Thoracic aorta (tissue), 2 donors: ENCODE data around the gene RASAL3. TPM values are rescaled to one million over a fixed set of nuclear protein-coding genes. Genes with fewer than 3 reads are reported as not detected.

Experiments used
- ATAC-seq: fragments of 150-250 bp; one replicate; pipeline ENCODE4 v1.8.0; 2017; ENCODE audit warnings: low read depth; ENCODE audit not compliant: insufficient number of reproducible peaks, low FRiP score
- DNase-seq: peaks from one replicate; pipeline ENCODE4 v3.0.0-alpha.2; 2020; ENCODE audit warnings: low spot score
- H3K27ac ChIP-seq, 2 donors: fragments of 200-600 bp; sonication (generic); 1 replicate in 1 of 2; 2 replicates in 1 of 2; pipeline ENCODE4 v1.5.1; 2016; ENCODE audit warnings: mild to moderate bottlenecking in 2 of 2, moderate library complexity in 2 of 2
- H3K27me3 ChIP-seq: fragments of 200-600 bp; sonication (generic); replicated peaks from 2 replicates; pipeline ENCODE4 v1.6.0; 2016; ENCODE audit warnings: mild to moderate bottlenecking; ENCODE audit not compliant: insufficient read depth
- H3K36me3 ChIP-seq: fragments of 200-600 bp; sonication (generic); one replicate; pipeline ENCODE4 v1.5.1; 2016
- H3K4me1 ChIP-seq, 2 donors: fragments of 200-600 bp; sonication (generic); 1 replicate in 1 of 2; 2 replicates in 1 of 2; pipeline versions ENCODE4 v1.5.1 to v1.6.0; 2016; ENCODE audit warnings: low read depth in 2 of 2, mild to moderate bottlenecking in 1 of 2; ENCODE audit not compliant: control insufficient read depth in 1 of 2
- H3K4me3 ChIP-seq: fragments of 200-600 bp; sonication (generic); 2 replicates; pipeline ENCODE4 v1.5.1; 2016; ENCODE audit warnings: mild to moderate bottlenecking
- H3K9me3 ChIP-seq: fragments of 200-600 bp; sonication (generic); 2 replicates; pipeline ENCODE4 v1.5.1; 2016
- total RNA-seq, 2 donors: library from RNA; depleted of rRNA; stranded (reverse); fragments of >200 nt; gene quantifications; one replicate each; pipeline versions ENCODE4 v1.1.0 to v1.2.3, GENCODE V29; 2016
- TF ChIP-seq, protein P1 (sequence below): fragments of 200-600 bp; sonication (generic); IDR thresholded peaks from one replicate; pipeline ENCODE4 v1.5.1; 2019; ENCODE audit warnings: antibody characterized with exemption

The RASAL3 gene
- total RNA-seq, 2 donors from 2014 or later = 4.1 to 5.1 TPM

GRCh38 chr19:15463861-15464371 lies 428 bp downstream of the RASAL3 start:
- peak overlapping the region; percentile 70 for H3K4me3 ChIP-seq
- DNase-seq = no peak
- no peaks in the 10 kb centered on the region for H3K9me3 ChIP-seq
- no peaks in the 10 kb centered on the region for H3K4me1 ChIP-seq
- H3K27me3 ChIP-seq = no peaks in the 10 kb centered on the region
- TF ChIP-seq, protein P1, sequence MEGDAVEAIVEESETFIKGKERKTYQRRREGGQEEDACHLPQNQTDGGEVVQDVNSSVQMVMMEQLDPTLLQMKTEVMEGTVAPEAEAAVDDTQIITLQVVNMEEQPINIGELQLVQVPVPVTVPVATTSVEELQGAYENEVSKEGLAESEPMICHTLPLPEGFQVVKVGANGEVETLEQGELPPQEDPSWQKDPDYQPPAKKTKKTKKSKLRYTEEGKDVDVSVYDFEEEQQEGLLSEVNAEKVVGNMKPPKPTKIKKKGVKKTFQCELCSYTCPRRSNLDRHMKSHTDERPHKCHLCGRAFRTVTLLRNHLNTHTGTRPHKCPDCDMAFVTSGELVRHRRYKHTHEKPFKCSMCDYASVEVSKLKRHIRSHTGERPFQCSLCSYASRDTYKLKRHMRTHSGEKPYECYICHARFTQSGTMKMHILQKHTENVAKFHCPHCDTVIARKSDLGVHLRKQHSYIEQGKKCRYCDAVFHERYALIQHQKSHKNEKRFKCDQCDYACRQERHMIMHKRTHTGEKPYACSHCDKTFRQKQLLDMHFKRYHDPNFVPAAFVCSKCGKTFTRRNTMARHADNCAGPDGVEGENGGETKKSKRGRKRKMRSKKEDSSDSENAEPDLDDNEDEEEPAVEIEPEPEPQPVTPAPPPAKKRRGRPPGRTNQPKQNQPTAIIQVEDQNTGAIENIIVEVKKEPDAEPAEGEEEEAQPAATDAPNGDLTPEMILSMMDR = no peak
- H3K27ac ChIP-seq = no peak overlapping the region
- no peaks in the 10 kb centered on the region for H3K36me3 ChIP-seq
- ATAC-seq = no peak

DNA sequence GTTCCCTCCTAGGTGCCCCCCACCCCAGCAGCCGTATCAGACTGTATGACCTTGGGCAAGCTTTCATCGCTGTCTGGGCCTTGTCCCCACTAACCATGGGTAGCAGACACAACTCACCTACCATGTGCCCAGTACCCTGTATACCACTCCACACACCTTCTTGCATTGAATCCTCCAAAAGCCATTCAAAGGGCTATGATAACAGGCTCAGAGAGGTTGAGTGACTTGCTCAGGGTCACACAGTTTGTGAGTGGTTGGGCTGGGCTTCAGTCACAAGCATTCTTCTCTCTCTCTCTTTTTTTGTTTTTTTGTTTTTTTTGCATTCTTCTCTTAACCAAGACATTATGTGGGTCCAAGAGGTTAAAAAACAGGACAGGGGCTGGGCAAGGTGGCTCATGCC lies 2.6 kb downstream of the RASAL3 start:
- Histone ChIP-seq H3K27ac (no peak overlapping the region), H3K4me1 (peaks cover 0 to 13% of the 10 kb centered on the region in 2 donors), H3K4me3 (no peak overlapping the region), H3K36me3 (no peaks in the 10 kb centered on the region), H3K9me3 (no peaks in the 10 kb centered on the region), H3K27me3 (peaks cover 2% of the 10 kb centered on the region)
- TF ChIP-seq, protein P1 = no peak
- DNase-seq (no peak), ATAC-seq (no peak)

- DNase-seq = no peak
- H3K4me3 ChIP-seq = peak overlapping the region; percentile 27
- H3K27ac ChIP-seq = no peak overlapping the region
- H3K36me3 ChIP-seq = no peaks in the 10 kb centered on the region
- ATAC-seq = no peak
- TF ChIP-seq, protein P1 = no peak
- H3K9me3 ChIP-seq = no peaks in the 10 kb centered on the region
- peaks cover 9% of the 10 kb centered on the region for H3K27me3 ChIP-seq
- H3K4me1 ChIP-seq = peaks cover 0 to 22% of the 10 kb centered on the region in 2 donors
Measured at GRCh38 chr19:15457701-15458484, 6.5 kb downstream of the RASAL3 start.

- H3K4me1 ChIP-seq = peaks cover 0 to 27% of the 10 kb centered on the region in 2 donors
- no peak overlapping the region for H3K27ac ChIP-seq
- DNase-seq (no peak), ATAC-seq (no peak)
- TF ChIP-seq, protein P1 = no peak
- H3K4me3 ChIP-seq = peak overlapping the region; percentile 27
- no peaks in the 10 kb centered on the region for H3K36me3 ChIP-seq
- no peaks in the 10 kb centered on the region for H3K9me3 ChIP-seq
- peaks cover 9% of the 10 kb centered on the region for H3K27me3 ChIP-seq
Measured at GRCh38 chr19:15456871-15457700, 7.3 kb downstream of the RASAL3 start.

DNA sequence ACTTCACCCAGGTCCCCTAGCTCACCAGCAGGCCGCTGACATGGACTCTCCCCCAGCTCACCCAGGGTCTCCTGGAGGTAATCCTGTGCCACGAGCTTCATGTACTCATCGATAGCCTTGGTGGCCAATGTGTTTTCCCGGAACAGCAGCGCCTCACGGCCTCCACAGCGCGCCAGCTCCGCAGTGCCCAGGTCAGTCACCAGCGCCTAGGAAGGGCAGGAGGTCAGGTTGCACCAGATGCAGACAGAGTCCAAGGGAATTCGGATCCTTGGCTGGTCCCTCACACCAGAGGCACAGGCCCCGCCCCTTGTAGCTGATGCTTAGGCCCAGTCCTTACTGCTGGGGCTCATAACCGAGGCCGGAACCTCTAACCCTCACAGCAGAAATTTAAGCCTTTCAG lies 7.9 kb downstream of the RASAL3 start:
- DNase-seq (no peak), ATAC-seq (no peak)
- H3K4me1 ChIP-seq = peaks cover 0 to 27% of the 10 kb centered on the region in 2 donors
- TF ChIP-seq, protein P1 = no peak
- H3K4me3 ChIP-seq = no peak overlapping the region
- peaks cover 9% of the 10 kb centered on the region for H3K27me3 ChIP-seq
- no peaks in the 10 kb centered on the region for H3K9me3 ChIP-seq
- H3K27ac ChIP-seq = no peak overlapping the region
- H3K36me3 ChIP-seq = no peaks in the 10 kb centered on the region
